GM13977 (cell line): ENCODE data around the gene C11orf58.

ENCODE experiments used
- DNase-seq: peaks from one replicate; pipeline ENCODE4 v3.0.0; 2012; ENCODE audit warnings: low spot score
- CTCF ChIP-seq: IDR thresholded peaks from 2 replicates; pipeline ENCODE4 v1.5.1; 2012; ENCODE audit warnings: mild to moderate bottlenecking, control low read depth; ENCODE audit not compliant: insufficient read depth; ENCODE audit errors: extremely low read depth, missing control alignments
- in situ Hi-C: fragments of 300-500 bp; cut with MboI; formaldehyde crosslinking; loops from one replicate; pipeline ENCODE4 v1.12.0; 2022; ENCODE audit warnings: low sequenced_read_pairs, low pct_unique_long_range_greater_than_20kb, mixed read lengths, inconsistent platforms; ENCODE audit not compliant: unreplicated experiment

C11orf58 gene

GRCh38 chr11:16738193-16738946 is at the start of gene C11orf58:
TSS of gene C11orf58 (plus strand) at chr11:16738647. CDS start at chr11:16738779, 132 bp downstream.
- DNase-seq = peak; percentile 85
- in situ Hi-C loops = no loop called here
- no peak for TF ChIP-seq CTCF

- in situ Hi-C loops = no loop called here
- TF ChIP-seq CTCF = no peak
- DNase-seq = no peak
These were observed 48.4 kb upstream of the C11orf58 start for GRCh38 chr11:16690086-16690485.

- DNase-seq = no peak
- no peak for TF ChIP-seq CTCF
- in situ Hi-C loops = no loop called here
These were observed 34.7 kb upstream of the C11orf58 start for GRCh38 chr11:16703795-16704194.

- TF ChIP-seq CTCF = no peak
- in situ Hi-C loops = no loop called here
- no peak for DNase-seq
These were observed 24.9 kb upstream of the C11orf58 start for GRCh38 chr11:16713594-16713993.

- in situ Hi-C loops = no loop called here
- DNase-seq = no peak
- TF ChIP-seq CTCF = no peak
These were observed 15.7 kb upstream of the C11orf58 start for GRCh38 chr11:16722581-16723344.

- in situ Hi-C loops = no loop called here
- DNase-seq = no peak
- no peak for TF ChIP-seq CTCF
These were observed 10.6 kb upstream of the C11orf58 start for GRCh38 chr11:16727806-16728205.
